Memory B cell (primary cell): Measurements from ENCODE around the gene PLEKHA4.
"Not testable (repeated sequence)": the region's sequence is repeated elsewhere in the genome, so short reads cannot be mapped to it uniquely, and the experiment has no call there.

ENCODE experiments used
- ATAC-seq: fragments of 150-1000 bp; cut with Tn5 transposase; 2 replicates; pipeline ENCODE4 v1.10.0; 2021; ENCODE audit warnings: low read depth, mild to moderate bottlenecking, moderate library complexity
- DNase-seq, 2 donors: peaks; one replicate each; pipeline ENCODE4 v3.0.0; 2022; ENCODE audit warnings: low spot score in 2 of 2
- H3K27ac Mint-ChIP-seq: one replicate; pipeline ENCODE4 v1.8.0; 2022; ENCODE audit warnings: mild to moderate bottlenecking, moderate library complexity, mixed read lengths
- H3K27me3 Mint-ChIP-seq: one replicate; pipeline ENCODE4 v1.8.0; 2022; ENCODE audit warnings: mixed read lengths
- H3K36me3 Mint-ChIP-seq: one replicate; pipeline ENCODE4 v1.8.0; 2022; ENCODE audit warnings: mild to moderate bottlenecking, mixed read lengths
- H3K4me1 Mint-ChIP-seq: one replicate; pipeline ENCODE4 v1.8.0; 2022; ENCODE audit warnings: mixed read lengths
- H3K4me3 Mint-ChIP-seq: one replicate; pipeline ENCODE4 v1.8.0; 2022; ENCODE audit warnings: mild to moderate bottlenecking, moderate library complexity, mixed read lengths
- H3K9me3 Mint-ChIP-seq: one replicate; pipeline ENCODE4 v1.8.0; 2022; ENCODE audit warnings: mixed read lengths

Gene PLEKHA4

DNA sequence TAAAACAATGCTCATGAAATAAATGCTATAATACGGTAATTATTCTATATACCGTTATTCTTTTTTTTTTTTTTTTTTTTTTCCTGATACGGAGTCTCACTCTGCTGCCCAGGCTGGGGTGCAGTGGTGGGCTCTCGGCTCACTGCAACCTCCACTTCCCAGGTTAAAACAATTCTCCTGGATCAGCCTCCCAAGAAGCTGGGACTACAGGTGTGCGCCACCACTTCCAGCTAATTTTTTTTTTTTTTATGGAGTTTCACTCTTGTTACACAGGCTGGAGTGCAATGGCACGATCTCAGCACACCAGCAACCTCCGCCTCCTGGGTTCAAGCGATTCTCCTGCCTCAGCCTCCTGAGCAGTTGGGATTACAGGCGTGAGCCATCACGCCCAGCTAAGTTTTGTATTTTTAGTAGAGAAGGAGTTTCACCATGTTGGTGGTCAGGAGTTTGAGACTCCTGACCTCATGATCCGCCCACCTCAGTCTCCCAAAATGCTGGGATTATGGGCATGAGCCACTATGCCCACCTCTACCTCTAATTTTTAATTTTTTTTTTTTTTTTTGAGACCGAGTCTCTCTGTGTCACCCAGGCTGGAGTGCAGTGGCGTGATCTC, 10.7 kb upstream of the PLEKHA4 start:
- ATAC-seq = no peak
- no peaks in the 10 kb centered on the region for H3K27me3 Mint-ChIP-seq
- H3K4me3 Mint-ChIP-seq = no peak overlapping the region
- peaks cover 19% of the 10 kb centered on the region for H3K4me1 Mint-ChIP-seq
- no peak for DNase-seq
- H3K27ac Mint-ChIP-seq = peak overlapping the region; percentile 100
- no peaks in the 10 kb centered on the region for H3K9me3 Mint-ChIP-seq
- H3K36me3 Mint-ChIP-seq = peaks cover 13% of the 10 kb centered on the region

DNA sequence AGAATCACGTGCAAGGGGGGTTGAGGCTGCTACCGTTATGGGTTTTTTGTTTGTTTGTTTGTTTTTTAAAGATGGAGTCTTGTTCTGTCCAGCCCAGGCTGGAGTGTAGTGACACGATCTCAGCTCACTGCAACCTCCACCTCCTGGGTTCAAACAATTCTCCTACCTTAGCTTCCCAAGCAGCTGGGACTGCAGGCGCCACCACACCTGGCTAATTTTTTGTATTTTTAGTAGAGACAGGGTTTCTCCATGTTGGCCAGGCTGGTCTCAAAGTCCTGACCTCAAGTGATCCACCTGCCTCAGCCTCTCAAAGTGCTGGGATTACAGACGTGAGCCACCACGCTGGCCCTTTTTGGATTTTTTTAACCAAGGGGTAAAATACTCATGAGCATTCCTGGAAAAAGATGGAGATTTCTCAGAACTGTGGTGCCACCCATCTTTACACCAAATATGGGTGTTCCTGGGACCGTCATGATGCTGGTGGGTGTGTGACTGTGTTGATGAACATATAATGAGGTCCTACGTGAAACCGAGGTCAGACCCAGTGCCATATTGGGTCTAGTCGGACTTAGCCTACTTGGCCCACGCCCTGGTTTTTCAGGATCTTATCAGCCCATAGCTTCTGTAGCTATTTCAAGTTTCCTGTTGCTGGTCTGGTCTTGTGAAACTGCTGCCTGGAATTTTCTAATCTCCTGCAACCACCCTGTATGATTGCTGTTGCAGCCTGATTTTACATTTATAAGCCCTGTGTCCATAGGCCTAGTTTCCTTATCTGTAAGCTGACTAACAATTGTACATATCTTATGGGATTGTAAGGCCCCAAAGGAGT, 10.0 kb upstream of the PLEKHA4 start:
- peak overlapping the region; percentile 100 for H3K27ac Mint-ChIP-seq
- peaks cover 26% of the 10 kb centered on the region for H3K4me1 Mint-ChIP-seq
- no peaks in the 10 kb centered on the region for H3K27me3 Mint-ChIP-seq
- no peak for ATAC-seq
- H3K9me3 Mint-ChIP-seq = no peaks in the 10 kb centered on the region
- no peak for DNase-seq
- H3K4me3 Mint-ChIP-seq = no peak overlapping the region
- peaks cover 20% of the 10 kb centered on the region for H3K36me3 Mint-ChIP-seq

DNA sequence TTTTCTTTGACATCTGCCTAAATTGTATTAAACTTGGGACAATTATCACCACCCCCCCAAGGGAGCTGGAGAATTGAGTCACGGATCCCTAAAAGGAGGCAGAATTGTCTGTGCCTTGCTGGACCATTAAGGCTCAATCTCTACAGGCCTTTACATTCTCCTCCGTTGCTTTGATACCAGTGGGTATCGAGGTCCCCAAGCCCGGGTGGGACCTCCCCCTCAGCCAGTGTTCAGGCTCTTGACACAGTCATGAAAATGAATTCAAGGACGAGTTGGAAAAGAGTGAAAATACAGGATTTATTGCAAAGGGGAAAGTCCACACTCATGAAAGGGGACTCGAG, 9.4 kb upstream of the PLEKHA4 start:
- DNase-seq = no peak
- Mint-ChIP-seq H3K4me1 (peaks cover 32% of the 10 kb centered on the region), H3K4me3 (no peak overlapping the region), H3K36me3 (peaks cover 25% of the 10 kb centered on the region), H3K27me3 (no peaks in the 10 kb centered on the region), H3K27ac (peak overlapping the region; percentile 100), H3K9me3 (no peaks in the 10 kb centered on the region)
- no peak for ATAC-seq

DNA sequence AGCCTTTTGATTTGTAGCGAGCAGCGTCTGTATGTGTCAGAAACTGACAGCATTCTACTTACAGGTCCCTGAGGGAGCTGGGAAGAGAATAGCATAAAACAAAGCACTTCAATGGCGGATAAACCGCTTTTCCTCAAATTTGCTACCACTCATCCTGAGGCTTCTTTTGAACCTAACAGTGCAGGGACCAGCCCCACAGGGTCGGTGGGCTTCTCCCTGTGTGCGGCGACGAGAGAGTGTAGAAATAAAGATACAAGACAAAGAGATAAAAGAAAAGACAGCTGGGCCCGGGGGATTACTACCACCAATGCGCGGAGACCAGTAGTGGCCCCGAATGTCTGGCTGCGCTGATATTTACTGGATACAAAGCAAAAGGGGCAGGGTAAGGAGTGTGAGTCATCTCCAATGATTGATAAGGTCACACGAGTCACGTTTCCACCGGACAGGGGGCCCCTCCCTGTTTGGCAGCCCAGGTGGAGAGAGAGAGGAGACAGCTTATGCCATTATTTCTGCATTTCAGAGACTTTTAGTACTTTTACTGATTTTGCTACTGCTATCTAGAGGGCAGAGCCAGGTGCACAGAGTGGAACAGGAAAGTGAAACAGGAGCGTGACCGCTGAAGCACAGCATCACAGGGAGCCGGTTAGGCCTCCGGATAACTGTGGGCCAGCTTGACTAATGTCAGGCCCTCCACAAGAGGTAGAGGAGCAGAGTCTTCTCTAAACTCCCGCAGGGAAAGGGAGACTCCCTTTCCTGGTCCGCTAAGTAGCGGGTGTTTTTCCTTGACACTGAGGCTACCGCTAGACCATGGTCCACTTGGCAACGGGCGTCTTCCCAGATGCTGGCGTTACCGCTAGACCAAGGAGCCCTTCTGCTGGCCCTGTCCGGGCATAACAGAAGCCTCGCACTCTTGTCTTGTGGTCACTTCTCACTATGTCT, 7.9 kb upstream of the PLEKHA4 start:
- Mint-ChIP-seq H3K4me3 (peak overlapping the region; percentile 95), H3K27ac (peak overlapping the region; percentile 100), H3K36me3 (peaks cover 27% of the 10 kb centered on the region), H3K4me1 (peaks cover 33% of the 10 kb centered on the region)
- peak; percentile 3 for ATAC-seq
- H3K9me3 Mint-ChIP-seq, H3K27me3 Mint-ChIP-seq: not testable (repeated sequence)
- peak in 1 of 2 donors; percentile 70 for DNase-seq

DNA sequence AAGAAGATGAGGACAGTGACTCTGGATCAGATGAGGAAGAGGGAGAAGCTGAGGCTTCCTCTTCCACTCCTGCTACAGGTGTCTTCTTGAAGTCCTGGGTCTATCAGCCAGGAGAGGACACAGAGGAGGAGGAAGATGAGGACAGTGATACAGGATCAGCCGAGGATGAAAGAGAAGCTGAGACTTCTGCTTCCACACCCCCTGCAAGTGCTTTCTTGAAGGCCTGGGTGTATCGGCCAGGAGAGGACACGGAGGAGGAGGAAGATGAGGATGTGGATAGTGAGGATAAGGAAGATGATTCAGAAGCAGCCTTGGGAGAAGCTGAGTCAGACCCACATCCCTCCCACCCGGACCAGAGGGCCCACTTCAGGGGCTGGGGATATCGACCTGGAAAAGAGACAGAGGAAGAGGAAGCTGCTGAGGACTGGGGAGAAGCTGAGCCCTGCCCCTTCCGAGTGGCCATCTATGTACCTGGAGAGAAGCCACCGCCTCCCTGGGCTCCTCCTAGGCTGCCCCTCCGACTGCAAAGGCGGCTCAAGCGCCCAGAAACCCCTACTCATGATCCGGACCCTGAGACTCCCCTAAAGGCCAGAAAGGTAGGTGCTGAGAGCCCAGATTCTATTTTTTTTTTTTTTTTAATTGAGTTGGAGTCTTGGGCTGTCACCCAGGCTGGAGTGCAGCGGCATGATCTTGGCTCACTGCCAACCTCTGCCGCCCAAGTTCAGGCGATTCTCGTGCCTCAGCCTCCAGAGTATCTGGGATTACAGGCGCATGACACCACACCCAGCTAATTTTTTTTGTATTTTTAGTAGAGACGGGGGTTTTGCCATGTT, 6.1 kb upstream of the PLEKHA4 start:
- Mint-ChIP-seq H3K9me3 (no peaks in the 10 kb centered on the region), H3K4me1 (peaks cover 30% of the 10 kb centered on the region), H3K4me3 (peak overlapping the region; percentile 95), H3K27ac (peak overlapping the region; percentile 100), H3K36me3 (peaks cover 27% of the 10 kb centered on the region), H3K27me3 (no peaks in the 10 kb centered on the region)
- ATAC-seq (peak; percentile 3), DNase-seq (no peak)

DNA sequence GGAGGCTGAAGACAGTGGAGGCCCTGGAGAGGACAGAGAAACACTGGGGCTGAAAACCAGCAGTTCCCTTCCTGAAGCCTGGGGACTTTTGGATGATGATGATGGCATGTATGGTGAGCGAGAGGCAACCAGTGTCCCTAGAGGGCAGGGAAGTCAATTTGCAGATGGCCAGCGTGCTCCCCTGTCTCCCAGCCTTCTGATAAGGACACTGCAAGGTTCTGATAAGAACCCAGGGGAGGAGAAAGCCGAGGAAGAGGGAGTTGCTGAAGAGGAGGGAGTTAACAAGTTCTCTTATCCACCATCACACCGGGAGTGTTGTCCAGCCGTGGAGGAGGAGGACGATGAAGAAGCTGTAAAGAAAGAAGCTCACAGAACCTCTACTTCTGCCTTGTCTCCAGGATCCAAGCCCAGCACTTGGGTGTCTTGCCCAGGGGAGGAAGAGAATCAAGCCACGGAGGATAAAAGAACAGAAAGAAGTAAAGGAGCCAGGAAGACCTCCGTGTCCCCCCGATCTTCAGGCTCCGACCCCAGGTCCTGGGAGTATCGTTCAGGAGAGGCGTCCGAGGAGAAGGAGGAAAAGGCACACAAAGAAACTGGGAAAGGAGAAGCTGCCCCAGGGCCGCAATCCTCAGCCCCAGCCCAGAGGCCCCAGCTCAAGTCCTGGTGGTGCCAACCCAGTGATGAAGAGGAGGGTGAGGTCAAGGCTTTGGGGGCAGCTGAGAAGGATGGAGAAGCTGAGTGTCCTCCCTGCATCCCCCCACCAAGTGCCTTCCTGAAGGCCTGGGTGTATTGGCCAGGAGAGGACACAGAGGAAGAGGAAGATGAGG, 5.3 kb upstream of the PLEKHA4 start:
- H3K36me3 Mint-ChIP-seq = peaks cover 27% of the 10 kb centered on the region
- DNase-seq (no peak), ATAC-seq (no peak)
- H3K27ac Mint-ChIP-seq = peak overlapping the region; percentile 100
- H3K4me3 Mint-ChIP-seq = peak overlapping the region; percentile 95
- H3K9me3 Mint-ChIP-seq = no peaks in the 10 kb centered on the region
- H3K4me1 Mint-ChIP-seq = peaks cover 30% of the 10 kb centered on the region
- H3K27me3 Mint-ChIP-seq = no peaks in the 10 kb centered on the region

DNA sequence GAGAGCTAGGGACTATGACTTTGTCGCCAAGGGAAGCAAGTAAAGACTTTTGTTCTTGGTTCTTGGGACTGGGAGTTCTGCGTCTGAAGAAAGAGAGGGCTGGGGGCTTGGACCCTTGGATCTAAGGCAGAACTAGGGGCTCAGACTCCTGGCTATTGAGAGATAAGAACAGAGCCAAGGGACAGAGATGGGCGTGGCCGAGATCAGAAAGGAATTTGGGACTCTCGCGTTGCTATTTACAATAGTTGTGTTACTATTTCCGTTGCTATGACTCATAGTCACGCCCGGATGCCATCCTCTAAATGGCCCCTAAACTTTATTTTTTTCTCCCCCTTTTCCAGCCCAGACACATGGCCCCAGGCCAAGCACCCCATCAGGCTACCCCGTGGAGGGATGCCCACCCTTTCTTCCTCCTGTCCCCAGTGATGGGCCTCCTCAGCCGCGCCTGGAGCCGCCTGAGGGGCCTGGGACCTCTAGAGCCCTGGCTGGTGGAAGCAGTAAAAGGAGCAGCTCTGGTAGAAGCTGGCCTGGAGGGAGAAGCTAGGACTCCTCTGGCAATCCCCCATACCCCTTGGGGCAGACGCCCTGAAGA, 4.6 kb upstream of the PLEKHA4 start:
- peak; percentile 39 for ATAC-seq

DNA sequence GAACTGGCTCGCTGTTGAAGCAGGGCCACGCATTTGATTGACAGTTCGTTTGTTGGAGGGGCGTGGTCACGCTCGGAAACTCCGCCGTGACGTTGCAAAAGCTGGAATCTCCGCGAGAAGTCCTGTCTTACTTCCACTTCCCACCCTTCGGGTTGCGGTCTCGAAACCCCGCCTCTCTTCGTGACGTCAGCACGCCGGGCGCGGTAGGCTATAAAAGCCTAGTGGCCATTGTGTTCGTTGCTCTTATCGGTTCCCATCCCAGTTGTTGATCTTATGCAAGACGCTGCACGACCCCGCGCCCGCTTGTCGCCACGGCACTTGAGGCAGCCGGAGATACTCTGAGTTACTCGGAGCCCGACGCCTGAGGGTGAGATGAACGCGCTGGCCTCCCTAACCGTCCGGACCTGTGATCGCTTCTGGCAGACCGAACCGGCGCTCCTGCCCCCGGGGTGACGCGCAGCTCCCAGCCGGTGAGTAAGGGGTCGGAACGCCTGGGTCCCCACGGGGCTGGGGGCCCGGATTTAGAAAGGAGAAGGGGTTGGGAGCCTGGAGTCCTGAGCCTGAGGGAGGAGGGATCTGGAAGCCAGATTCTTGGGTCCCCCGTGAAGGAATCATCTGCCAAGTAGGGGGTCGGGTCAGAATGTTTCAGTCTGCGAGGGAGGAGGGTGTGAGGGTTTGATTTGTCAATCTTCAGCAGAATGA, 3.9 kb upstream of the PLEKHA4 start, which contains the start of gene PPP1R15A:
PPP1R15A (plus strand) TSS at position 240 of the 702 bp plus-strand sequence. CDS start 813 bp downstream, outside the sequence.
- ATAC-seq (peak; percentile 41), DNase-seq (peak; percentile 100)
- peaks cover 23% of the 10 kb centered on the region for H3K36me3 Mint-ChIP-seq
- H3K4me3 Mint-ChIP-seq = peak within 1 kb of the TSS; percentile 95
- peak within 1 kb of the TSS; percentile 100 for H3K27ac Mint-ChIP-seq
- H3K4me1 Mint-ChIP-seq = peaks cover 35% of the 10 kb centered on the region
- H3K27me3 Mint-ChIP-seq = peaks cover 5% of the 10 kb centered on the region
- no peaks in the 10 kb centered on the region for H3K9me3 Mint-ChIP-seq

More for the DNA sequence above, 4.6 kb upstream of the PLEKHA4 start:
- Mint-ChIP-seq H3K4me3 (peak overlapping the region; percentile 95), H3K9me3 (no peaks in the 10 kb centered on the region), H3K27ac (peak overlapping the region; percentile 100), H3K27me3 (peaks cover 4% of the 10 kb centered on the region), H3K36me3 (peaks cover 27% of the 10 kb centered on the region), H3K4me1 (peaks cover 35% of the 10 kb centered on the region)
- peak; percentile 68 to 77 for DNase-seq

DNA sequence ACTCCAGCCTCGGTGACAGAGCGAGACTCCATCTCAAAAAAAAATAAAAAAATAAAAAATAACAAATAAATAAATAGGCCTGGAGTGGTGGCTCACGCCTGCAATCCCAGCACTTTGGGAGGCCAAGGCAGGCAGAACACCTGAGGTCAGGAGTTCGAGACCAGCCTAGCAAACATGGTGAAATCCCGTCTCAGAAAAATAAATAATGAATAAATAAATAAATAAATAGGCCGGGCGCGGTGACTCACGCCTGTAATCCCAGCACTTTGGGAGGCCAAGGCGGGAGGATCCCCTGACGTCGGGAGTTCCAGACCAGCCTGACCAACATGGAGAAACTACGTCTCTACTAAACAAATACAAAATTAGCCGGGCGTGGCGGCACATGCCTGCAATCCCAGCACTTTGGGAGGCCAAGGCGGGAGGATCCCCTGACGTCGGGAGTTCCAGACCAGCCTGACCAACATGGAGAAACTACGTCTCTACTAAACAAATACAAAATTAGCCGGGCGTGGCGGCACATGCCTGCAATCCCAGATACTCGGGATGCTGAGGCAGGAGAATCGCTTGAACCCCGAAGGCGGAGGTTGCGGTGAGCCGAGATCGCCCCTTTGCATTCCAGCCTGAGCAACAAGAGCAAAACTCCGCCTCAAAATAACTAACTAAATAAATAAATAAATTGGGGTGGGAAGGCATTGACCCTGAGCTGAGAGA, 3.2 kb upstream of the PLEKHA4 start:
- ATAC-seq, H3K27me3 Mint-ChIP-seq: not testable (repeated sequence)
- H3K4me1 Mint-ChIP-seq = peaks cover 37% of the 10 kb centered on the region

DNA sequence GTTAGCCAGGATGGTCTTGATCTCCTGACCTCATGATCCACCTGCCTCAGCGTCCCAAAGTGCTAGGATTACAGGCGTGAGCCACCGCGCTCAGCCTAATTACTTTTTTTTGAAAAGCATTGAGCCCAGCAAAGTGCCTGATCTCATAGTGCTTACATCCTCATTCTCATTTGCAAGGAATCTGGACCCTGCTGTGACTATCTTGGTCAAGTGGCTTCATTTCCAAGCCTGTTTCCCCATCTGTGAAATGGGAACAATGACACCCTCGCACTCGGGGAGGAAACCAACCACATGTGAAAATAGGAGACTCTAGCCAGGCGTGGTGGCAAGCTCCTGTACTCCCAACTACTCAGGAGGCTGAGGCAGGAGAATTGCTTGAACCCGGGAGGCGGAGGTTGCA, 1.6 kb upstream of the PLEKHA4 start:
- no peaks in the 10 kb centered on the region for H3K9me3 Mint-ChIP-seq
- peaks cover 18% of the 10 kb centered on the region for H3K36me3 Mint-ChIP-seq
- H3K4me3 Mint-ChIP-seq = no peak overlapping the region
- DNase-seq (no peak), ATAC-seq (no peak)
- peaks cover 32% of the 10 kb centered on the region for H3K4me1 Mint-ChIP-seq
- H3K27me3 Mint-ChIP-seq = peaks cover 6% of the 10 kb centered on the region
- no peak overlapping the region for H3K27ac Mint-ChIP-seq

More for the DNA sequence above, 3.2 kb upstream of the PLEKHA4 start:
- Mint-ChIP-seq H3K36me3 (peaks cover 22% of the 10 kb centered on the region), H3K4me3 (peak overlapping the region; percentile 95), H3K27ac (peak overlapping the region; percentile 100)
- not testable (repeated sequence) for DNase-seq, H3K9me3 Mint-ChIP-seq

DNA sequence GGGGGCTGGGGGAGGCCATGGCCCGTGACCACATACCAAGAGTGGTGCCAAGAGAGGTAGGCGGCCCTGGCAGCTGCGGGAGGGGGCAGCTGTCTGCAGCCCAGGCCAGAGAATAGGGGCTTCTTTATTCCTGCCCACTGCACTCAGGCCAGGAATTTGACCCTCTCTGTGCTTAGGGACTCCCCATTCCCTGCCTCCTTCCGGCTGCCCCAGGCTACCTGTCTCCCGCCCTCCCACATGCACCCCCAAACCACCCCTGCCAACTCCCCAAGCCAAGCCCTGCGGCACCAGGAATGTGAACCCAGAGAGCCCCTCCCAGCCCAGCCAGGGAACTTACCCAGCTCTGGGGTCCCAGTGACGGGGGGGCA, 687 bp downstream of the PLEKHA4 start:
- Mint-ChIP-seq H3K27me3 (peaks cover 8% of the 10 kb centered on the region), H3K36me3 (peaks cover 2% of the 10 kb centered on the region), H3K4me1 (peaks cover 14% of the 10 kb centered on the region), H3K27ac (no peak overlapping the region), H3K9me3 (no peaks in the 10 kb centered on the region), H3K4me3 (no peak overlapping the region)
- DNase-seq (no peak), ATAC-seq (no peak)
